CD14-positive monocyte (primary cell): ENCODE measurements around the gene IGSF8. TPM values are rescaled to one million over a fixed set of nuclear protein-coding genes. Genes with fewer than 3 reads are reported as not detected.
A peak's percentile ranks its signal among the peaks of the same experiment; 100 is the strongest.

Experiments
- DNase-seq, 3 donors: peaks; one replicate each; pipeline ENCODE4 v3.0.0-alpha.2; 2011 to 2022
- H2AFZ ChIP-seq: 2 replicates; pipeline ENCODE4 v1.6.0; 2012; ENCODE audit warnings: mild to moderate bottlenecking, low read depth, low read length, inconsistent platforms; ENCODE audit not compliant: insufficient read depth, poor library complexity, severe bottlenecking
- H3K27ac ChIP-seq, 2 donors: 1 replicate in 1 of 2; 2 replicates in 1 of 2; pipeline ENCODE4 v1.5.1; 2012 to 2013; ENCODE audit warnings: low read length in 2 of 2, control low read depth in 1 of 2, inconsistent platforms in 1 of 2, low read depth in 1 of 2, mild to moderate bottlenecking in 1 of 2
- H3K27me3 ChIP-seq, 2 donors: one replicate each; pipeline versions ENCODE4 v1.6.0 to v1.6.1; 2011 to 2013; ENCODE audit warnings: low read length in 2 of 2; ENCODE audit not compliant: control insufficient read depth in 2 of 2, insufficient read depth in 2 of 2
- H3K36me3 ChIP-seq, 2 donors: replicated peaks in 1 of 2; 1 replicate in 1 of 2; 2 replicates in 1 of 2; pipeline versions ENCODE4 v1.5.1 to v1.6.1; 2012 to 2013; ENCODE audit warnings: low read length in 2 of 2, control low read depth in 1 of 2, inconsistent platforms in 1 of 2, mild to moderate bottlenecking in 1 of 2; ENCODE audit not compliant: insufficient read depth in 2 of 2, control insufficient read depth in 1 of 2
- H3K4me1 ChIP-seq, 2 donors: 1 replicate in 1 of 2; 2 replicates in 1 of 2; pipeline versions ENCODE4 v1.5.1 to v1.6.1; 2012 to 2013; ENCODE audit warnings: low read length in 2 of 2, control low read depth in 1 of 2, inconsistent platforms in 1 of 2, mild to moderate bottlenecking in 1 of 2, moderate library complexity in 1 of 2; ENCODE audit not compliant: insufficient read depth in 2 of 2, control insufficient read depth in 1 of 2
- H3K4me2 ChIP-seq: replicated peaks from 2 replicates; pipeline ENCODE3; 2012; ENCODE audit warnings: low read length, moderate library complexity, mild to moderate bottlenecking; ENCODE audit not compliant: poor library complexity, severe bottlenecking; ENCODE audit errors: extremely low read depth
- H3K4me3 ChIP-seq, 3 experiments: fragments of 200-600 bp in 1 of 3; sonication (generic) in 1 of 3; replicated peaks in 1 of 3; 1 replicate in 2 of 3; 2 replicates in 1 of 3; pipeline ENCODE4 v1.5.1; 2011 to 2013; ENCODE audit warnings: low read length in 3 of 3, mild to moderate bottlenecking in 3 of 3, control low read depth in 2 of 3, low read depth in 2 of 3, inconsistent platforms in 1 of 3, moderate library complexity in 1 of 3
- H3K79me2 ChIP-seq: 2 replicates; pipeline ENCODE4 v1.6.0; 2012; ENCODE audit warnings: mild to moderate bottlenecking, control low read depth, inconsistent platforms, low read length, moderate library complexity; ENCODE audit not compliant: insufficient read depth
- H3K9ac ChIP-seq: 2 replicates; pipeline ENCODE4 v1.6.0; 2017; ENCODE audit warnings: low read length, mild to moderate bottlenecking; ENCODE audit not compliant: insufficient read depth, poor library complexity, severe bottlenecking
- H3K9me3 ChIP-seq, 2 donors: replicated peaks in 1 of 2; 1 replicate in 1 of 2; 2 replicates in 1 of 2; pipeline versions ENCODE4 v1.5.1 to v1.6.1; 2012 to 2013; ENCODE audit warnings: low read length in 2 of 2, control low read depth in 1 of 2; ENCODE audit not compliant: control insufficient read depth in 1 of 2, insufficient read depth in 1 of 2
- H4K20me1 ChIP-seq: 2 replicates; pipeline ENCODE4 v1.6.0; 2012; ENCODE audit warnings: mild to moderate bottlenecking, low read length, control low read depth, moderate library complexity; ENCODE audit not compliant: insufficient read depth
- H3K27ac Mint-ChIP-seq, 7 donors: one replicate each; pipeline ENCODE4 v1.8.0; 2020; ENCODE audit warnings: mild to moderate bottlenecking in 7 of 7, mixed read lengths in 7 of 7, moderate library complexity in 6 of 7, inconsistent platforms in 2 of 7
- H3K27me3 Mint-ChIP-seq, 3 donors: one replicate each; pipeline ENCODE4 v1.8.0; 2021 to 2022; ENCODE audit warnings: low read depth in 3 of 3, mild to moderate bottlenecking in 3 of 3, mixed read lengths in 3 of 3, moderate library complexity in 3 of 3, inconsistent platforms in 1 of 3
- H3K36me3 Mint-ChIP-seq, 2 donors: one replicate each; pipeline ENCODE4 v1.8.0; 2020; ENCODE audit warnings: mixed read lengths in 2 of 2, inconsistent platforms in 1 of 2, mild to moderate bottlenecking in 1 of 2
- H3K4me1 Mint-ChIP-seq: one replicate; pipeline ENCODE4 v1.8.0; 2020; ENCODE audit warnings: mild to moderate bottlenecking, mixed read lengths
- H3K4me3 Mint-ChIP-seq, 2 donors: one replicate each; pipeline ENCODE4 v1.8.0; 2020; ENCODE audit warnings: mild to moderate bottlenecking in 2 of 2, mixed read lengths in 2 of 2, moderate library complexity in 1 of 2
- H3K9me3 Mint-ChIP-seq, 7 donors: one replicate each; pipeline ENCODE4 v1.8.0; 2020 to 2022; ENCODE audit warnings: mixed read lengths in 7 of 7, mild to moderate bottlenecking in 6 of 7, moderate library complexity in 6 of 7, inconsistent platforms in 2 of 7
- WGBS: methylation state at CpG from one replicate; pipeline ENCODE4 v1.1.5; 2013; ENCODE audit warnings: missing lambda C conversion rate; ENCODE audit not compliant: insufficient coverage; 5-methylcytosine and 5-hydroxymethylcytosine counted together
- intact Hi-C, 2 donors: fragments of 100-400 bp; cut with micrococcal nuclease; formaldehyde crosslinking; loops; one replicate each; pipeline versions ENCODE4 v1.15.0 to v1.15.1; 2023
- polyA plus RNA-seq, 3 donors: library from polyadenylated mRNA; depleted of rRNA in 1 of 3; unstranded in 2 of 3; stranded (reverse) in 1 of 3; fragments of 300-500 nt in 2 of 3; fragments of >200 nt in 1 of 3; fragmentation: Illumina TruSeq in 2 of 3; gene quantifications; 1 replicate in 2 of 3; 2 replicates in 1 of 3; pipeline ENCODE4 v1.2.3, GENCODE V29; 2012 to 2021
- TF ChIP-seq, protein P1 (sequence below): fragments of 200-600 bp; IDR thresholded peaks from one replicate; pipeline ENCODE4 v1.8.0; 2022; ENCODE audit warnings: antibody characterized with exemption, mild to moderate bottlenecking

The IGSF8 gene
- polyA plus RNA-seq, 3 donors: 9.6 to 23.9 (median 10.8) TPM

- peaks cover 0 to 4% (median 0%) of the 10 kb centered on the region in 7 donors for H3K9me3 Mint-ChIP-seq
- Histone ChIP-seq H3K9ac (no peak overlapping the region), H3K4me3 (no peak overlapping the region), H3K27ac (no peak overlapping the region), H4K20me1 (no peaks in the 10 kb centered on the region), H3K9me3 (no peaks in the 10 kb centered on the region), H2AFZ (no peak overlapping the region), H3K4me1 (peaks cover 45 to 53% of the 10 kb centered on the region in 2 donors), H3K36me3 (no peaks in the 10 kb centered on the region), H3K27me3 (peaks cover 27 to 49% of the 10 kb centered on the region in 2 donors), H3K79me2 (no peaks in the 10 kb centered on the region), H3K4me2 (no peak overlapping the region)
- H3K4me1 Mint-ChIP-seq: peaks cover 43% of the 10 kb centered on the region
- WGBS: 94% methylated on average over 3 of the region's 4 CpGs
- H3K27me3 Mint-ChIP-seq: peaks cover 28 to 48% (median 36%) of the 10 kb centered on the region in 3 donors
- TF ChIP-seq, protein P1, sequence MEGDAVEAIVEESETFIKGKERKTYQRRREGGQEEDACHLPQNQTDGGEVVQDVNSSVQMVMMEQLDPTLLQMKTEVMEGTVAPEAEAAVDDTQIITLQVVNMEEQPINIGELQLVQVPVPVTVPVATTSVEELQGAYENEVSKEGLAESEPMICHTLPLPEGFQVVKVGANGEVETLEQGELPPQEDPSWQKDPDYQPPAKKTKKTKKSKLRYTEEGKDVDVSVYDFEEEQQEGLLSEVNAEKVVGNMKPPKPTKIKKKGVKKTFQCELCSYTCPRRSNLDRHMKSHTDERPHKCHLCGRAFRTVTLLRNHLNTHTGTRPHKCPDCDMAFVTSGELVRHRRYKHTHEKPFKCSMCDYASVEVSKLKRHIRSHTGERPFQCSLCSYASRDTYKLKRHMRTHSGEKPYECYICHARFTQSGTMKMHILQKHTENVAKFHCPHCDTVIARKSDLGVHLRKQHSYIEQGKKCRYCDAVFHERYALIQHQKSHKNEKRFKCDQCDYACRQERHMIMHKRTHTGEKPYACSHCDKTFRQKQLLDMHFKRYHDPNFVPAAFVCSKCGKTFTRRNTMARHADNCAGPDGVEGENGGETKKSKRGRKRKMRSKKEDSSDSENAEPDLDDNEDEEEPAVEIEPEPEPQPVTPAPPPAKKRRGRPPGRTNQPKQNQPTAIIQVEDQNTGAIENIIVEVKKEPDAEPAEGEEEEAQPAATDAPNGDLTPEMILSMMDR: no peak
- intact Hi-C loops: no loop called here
- H3K4me3 Mint-ChIP-seq: no peak overlapping the region
- no peak overlapping the region for H3K27ac Mint-ChIP-seq
- H3K36me3 Mint-ChIP-seq: peaks cover 0 to 3% of the 10 kb centered on the region in 2 donors
- DNase-seq: no peak
These were observed 19.0 kb downstream of the IGSF8 start for GRCh38 chr1:160079448-160079847.

GRCh38 chr1:160078512-160079195 is 19.8 kb downstream of the IGSF8 start:
- Histone ChIP-seq H3K36me3 (no peaks in the 10 kb centered on the region), H3K27ac (no peak overlapping the region), H4K20me1 (no peaks in the 10 kb centered on the region), H3K79me2 (no peaks in the 10 kb centered on the region), H3K27me3 (peaks cover 27 to 42% of the 10 kb centered on the region in 2 donors), H3K9ac (no peak overlapping the region), H3K4me2 (no peak overlapping the region), H3K9me3 (no peaks in the 10 kb centered on the region), H2AFZ (no peak overlapping the region), H3K4me3 (no peak overlapping the region), H3K4me1 (peaks cover 46 to 50% of the 10 kb centered on the region in 2 donors)
- Mint-ChIP-seq H3K4me3 (no peak overlapping the region), H3K36me3 (no peaks in the 10 kb centered on the region), H3K27me3 (peaks cover 23 to 41% (median 32%) of the 10 kb centered on the region in 3 donors), H3K27ac (peak overlapping the region in 1 of 7 donors; percentile 21), H3K4me1 (peaks cover 39% of the 10 kb centered on the region), H3K9me3 (no peaks in the 10 kb centered on the region)
- peak; percentile 48 to 85 (median 53) for DNase-seq
- intact Hi-C loops: no loop called here
- WGBS: 9% methylated on average over 4 of the region's 8 CpGs
- TF ChIP-seq, protein P1: peak; percentile 96
